ELR (cell line): ENCODE measurements around the gene YIF1A.
"Not testable (repeated sequence)": the region's sequence is repeated elsewhere in the genome, so short reads cannot be mapped to it uniquely, and the experiment has no call there.

Experiments
- DNase-seq: peaks from one replicate; pipeline ENCODE4 v3.0.0-alpha.2; 2015; ENCODE audit warnings: low read depth

Gene YIF1A

GRCh38 chr11:66311965-66312548, 23.1 kb upstream of the YIF1A start:
- peak; percentile 94 for DNase-seq

GRCh38 chr11:66311470-66311964, 22.6 kb upstream of the YIF1A start:
- DNase-seq = no peak

GRCh38 chr11:66310803-66311440, 22.0 kb upstream of the YIF1A start:
- not testable (repeated sequence) for DNase-seq

GRCh38 chr11:66310324-66310723, 21.4 kb upstream of the YIF1A start:
- DNase-seq = no peak

DNA sequence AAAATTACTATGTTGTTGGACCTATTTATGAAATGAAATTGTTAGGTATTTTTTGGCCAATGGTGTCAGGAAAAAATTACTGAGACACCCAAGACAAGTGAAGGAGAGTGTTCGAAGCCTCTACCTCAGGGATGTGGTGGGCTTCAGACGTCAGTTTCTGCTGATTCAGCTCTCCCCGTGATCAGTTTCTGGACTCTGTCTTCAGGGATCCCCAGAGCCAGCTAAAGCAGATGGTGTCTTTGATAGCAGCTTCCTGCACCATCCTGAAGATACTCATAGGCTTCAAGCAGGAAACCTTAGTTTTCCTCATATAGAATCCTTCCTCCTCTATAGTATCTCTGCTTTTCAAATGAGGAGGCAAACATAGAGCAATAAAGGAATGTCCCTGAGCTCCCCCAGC, 20.5 kb upstream of the YIF1A start:
- no peak for DNase-seq

DNA sequence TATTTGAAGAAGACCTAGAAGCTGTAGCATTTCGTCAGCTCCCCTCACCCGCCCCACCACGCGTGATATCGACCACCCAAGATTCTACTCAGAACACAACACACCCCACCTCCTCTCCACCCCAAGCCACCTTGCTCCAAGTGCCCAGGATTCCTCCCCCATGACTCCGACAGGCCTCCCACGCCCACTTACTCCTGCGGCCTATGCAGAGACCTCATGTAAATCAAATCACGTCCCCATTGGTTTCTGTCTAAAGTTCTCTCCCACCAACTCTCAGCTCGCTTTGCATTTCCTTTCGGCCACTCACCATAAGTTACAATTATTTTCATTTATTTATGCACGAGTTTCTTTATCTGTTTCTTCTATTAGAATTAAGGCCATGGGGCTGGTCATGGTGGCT, 13.7 kb upstream of the YIF1A start:
- no peak for DNase-seq

DNA sequence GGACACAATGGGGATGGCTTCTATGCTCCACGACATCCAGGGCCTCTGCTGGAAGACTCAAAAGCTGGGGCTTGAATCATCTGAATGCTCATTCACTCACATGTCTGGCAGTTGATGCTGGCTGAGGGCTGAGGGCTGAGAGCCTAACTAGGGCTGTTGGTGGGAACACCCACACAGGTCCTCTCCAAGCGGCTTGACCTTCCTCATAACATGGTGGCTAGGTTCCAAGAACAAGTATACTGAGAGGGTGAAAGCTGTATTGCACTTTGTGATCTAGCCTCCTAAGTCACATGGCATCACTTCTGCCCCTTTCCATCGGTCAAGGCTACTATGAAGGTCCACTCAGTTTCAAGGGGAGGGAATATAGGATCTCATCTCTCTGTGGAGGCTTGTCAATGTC, 10.2 kb upstream of the YIF1A start:
- DNase-seq = no peak

DNA sequence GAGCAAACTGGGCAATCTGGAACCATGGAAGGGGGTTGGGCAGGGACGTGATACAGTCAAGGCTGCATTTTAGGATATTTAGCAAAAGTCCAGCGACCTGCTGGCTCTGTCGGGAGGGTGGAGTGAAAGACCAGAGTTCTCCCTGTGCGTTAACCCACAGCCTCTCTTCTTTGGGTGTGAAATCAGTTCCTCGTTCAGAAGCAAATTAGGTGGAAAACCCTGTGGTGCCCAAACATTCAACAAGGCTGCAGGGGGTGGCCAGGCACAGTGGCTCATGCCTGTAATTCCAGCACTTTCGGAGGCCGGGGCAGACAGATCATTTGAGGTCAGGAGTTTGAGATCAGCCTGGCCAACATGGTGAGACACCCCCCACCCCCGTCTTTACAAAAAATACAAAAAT, 8.7 kb upstream of the YIF1A start:
- no peak for DNase-seq

DNA sequence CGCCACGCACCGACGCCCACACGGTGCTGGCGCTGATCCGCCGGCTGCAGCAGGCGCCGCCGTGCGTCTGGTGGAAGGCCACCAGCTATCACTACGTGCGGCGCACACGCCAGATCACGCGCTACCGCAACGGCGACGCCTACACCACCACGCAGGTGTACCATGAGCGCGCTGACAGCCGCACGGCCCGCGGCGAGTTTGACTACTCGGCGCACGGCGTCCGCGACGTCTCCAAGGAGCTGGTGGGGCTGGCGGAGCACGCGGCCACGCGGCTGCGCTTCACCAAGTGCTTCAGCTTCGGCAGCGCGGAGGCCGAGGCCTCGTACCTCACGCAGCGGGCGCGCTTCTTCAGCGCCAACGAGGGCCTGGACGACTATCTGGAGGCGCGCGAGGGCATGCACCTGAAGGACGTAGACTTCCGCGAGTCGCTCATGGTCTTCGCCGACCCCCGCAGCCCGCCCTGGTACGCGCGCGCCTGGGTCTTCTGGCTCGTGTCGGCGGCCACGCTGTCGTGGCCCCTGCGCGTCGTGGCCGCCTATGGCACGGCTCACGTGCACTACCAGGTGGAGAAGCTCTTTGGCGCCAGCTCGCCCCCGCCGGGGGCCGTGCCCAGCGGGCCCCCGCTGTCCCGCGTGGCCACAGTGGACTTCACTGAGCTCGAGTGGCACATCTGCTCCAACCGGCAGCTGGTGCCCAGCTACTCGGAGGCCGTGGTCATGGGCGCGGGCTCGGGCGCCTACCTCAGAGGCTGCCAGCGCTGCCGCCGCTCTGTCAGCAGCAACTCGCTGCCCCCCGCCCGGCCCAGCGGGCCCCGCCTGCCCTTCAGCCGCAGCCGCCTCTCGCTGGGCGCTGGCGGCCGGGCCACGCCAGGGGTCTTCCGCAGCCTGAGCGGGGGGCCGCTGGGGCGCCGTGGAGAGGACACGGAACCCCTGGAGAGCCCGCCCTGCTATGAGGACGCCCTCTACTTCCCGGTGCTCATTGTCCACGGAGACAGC, 6.0 kb upstream of the YIF1A start:
- DNase-seq = no peak

DNA sequence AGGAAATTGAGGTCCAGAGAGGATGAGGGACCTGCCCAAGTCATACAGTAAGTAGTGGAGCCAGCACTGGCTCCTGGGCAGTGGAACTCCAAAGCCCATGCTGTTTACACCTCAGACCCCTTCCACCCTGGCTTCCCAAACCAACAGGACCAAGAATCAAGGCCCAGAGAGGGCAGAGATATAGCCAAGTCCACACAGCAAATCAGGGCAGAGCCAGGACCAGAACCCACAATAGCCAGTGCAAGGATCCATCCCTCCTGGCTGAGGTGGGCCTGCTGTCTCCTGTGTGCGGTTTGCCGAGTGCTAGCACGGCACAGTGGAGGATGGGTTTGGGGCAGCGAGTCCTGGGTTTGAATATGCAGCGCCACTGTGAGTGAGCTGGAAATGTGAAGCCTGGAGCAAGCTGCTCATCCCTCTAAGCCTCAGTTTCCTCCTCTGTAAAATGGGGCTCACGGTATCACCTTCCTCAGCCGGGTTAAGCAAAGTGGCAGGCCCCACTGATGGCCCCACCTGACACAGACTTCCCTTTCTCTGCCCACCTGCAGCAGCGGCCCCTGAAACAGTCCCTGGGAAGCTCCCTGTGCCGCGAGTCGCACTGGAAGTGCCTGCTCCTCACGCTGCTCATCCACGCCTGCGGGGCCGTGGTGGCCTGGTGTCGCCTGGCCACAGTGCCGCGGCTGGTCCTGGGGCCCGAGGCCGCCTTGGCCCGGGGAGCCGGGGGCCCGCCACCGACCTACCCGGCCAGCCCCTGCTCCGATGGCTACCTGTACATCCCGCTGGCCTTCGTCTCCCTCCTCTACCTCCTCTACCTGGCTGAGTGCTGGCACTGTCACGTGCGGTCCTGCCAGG, 5.1 kb upstream of the YIF1A start:
- DNase-seq = no peak

GRCh38 chr11:66293352-66293751, 4.4 kb upstream of the YIF1A start:
- DNase-seq = no peak

GRCh38 chr11:66292543-66293332, 3.8 kb upstream of the YIF1A start:
- no peak for DNase-seq

- DNase-seq = no peak
These were observed 3.0 kb upstream of the YIF1A start, which contains the start of gene TMEM151A for GRCh38 chr11:66291706-66292542. TMEM151A (plus strand) TSS chr11:66291894; CDS start chr11:66292014, 120 bp downstream.

GRCh38 chr11:66291303-66291705, 2.4 kb upstream of the YIF1A start:
- DNase-seq = no peak

DNA sequence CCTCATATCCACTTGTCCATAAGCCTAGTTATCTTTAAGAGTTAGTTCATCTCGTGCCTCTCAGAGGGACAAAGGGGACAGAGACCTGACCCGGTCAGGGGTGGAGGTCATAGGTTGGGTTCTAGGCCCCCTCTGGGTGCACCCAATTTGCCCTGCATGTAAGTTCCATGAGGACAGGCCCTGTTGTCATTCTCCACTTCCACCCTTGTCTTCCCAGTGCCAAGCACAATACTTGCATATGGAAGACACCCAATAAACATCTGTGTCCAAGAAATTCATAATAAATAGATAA, 1.3 kb upstream of the YIF1A start:
- DNase-seq = no peak

DNA sequence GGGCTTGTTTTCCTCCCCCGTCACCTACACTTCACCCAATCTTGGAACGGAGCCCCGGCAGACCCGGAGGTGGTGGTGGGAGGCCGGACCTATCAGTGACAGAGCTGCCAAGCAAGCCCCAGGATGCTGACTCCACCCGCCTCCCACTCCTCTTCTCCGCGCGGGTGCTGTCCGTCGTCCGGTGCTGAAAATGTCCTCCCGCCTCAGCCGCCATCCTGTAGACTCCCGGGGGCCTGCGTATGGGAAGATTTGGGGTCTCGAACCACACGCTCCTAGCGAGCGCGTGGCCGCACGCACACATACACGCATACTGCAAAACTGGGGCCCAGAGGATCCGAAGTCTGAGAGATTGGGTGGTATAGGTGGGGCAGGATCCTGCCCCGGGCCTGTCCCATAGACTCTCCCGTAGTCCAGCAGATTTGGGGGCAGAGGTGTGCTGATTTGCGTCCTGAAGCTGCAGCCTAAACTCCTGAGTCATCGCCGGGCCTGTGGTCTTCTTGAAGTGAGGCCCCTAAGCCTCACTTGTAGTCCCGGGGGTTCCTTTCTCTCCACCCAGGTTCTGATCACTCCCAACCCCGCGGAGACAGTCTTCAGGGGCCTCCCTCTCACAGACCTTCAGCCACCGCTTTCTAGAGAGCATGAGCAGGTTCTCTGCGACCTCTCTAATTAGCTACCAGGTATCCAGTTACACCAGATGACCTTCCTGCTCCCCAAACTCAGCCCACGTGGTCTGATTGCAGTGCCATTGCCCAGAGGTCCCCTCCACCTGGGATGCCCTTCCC, 796 bp upstream of the YIF1A start:
- peak; percentile 81 for DNase-seq

DNA sequence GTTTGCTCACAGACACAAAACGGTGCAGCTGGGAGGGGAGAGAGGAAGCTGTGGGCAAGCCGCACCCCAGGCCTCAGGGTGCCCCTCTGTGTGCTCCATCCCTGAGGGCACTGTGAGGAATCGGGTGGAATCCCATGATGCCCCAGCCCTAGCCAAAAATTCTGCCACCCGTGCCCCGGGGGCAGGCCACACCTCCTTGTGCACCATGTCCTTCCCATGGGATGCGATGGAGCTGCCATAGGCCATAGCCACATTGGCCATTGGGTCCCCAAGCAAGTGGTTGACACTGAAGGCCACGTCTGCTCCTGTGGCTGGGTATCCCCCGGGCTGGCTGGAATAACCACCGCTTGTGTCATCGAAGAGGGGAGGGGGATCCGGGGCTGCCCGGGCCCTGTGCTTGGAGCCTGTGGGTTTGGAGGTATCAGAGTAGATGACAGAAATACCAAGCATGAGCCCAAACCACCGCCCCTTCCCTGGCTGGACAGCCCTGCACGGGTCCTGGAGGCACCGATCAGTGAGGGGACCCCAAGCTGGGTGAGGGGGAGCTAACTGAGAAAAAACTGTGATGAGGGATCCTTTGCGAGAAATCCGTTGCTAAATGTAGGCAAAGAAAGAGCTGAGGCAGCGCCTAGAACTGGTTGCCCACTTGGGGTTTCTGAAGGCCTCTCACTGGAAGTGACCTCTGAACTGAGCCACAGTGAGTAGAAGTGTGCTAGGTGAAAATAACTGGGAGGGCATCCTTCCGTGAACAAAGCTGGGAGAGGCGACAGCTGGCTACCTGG, 863 bp downstream of the YIF1A start:
- DNase-seq = no peak

GRCh38 chr11:66287211-66287888, 1.6 kb downstream of the YIF1A start:
- DNase-seq = no peak
